ENCODE measurements around the gene MFAP3L.
"Not testable (repeated sequence)": the region's sequence is repeated elsewhere in the genome, so short reads cannot be mapped to it uniquely, and the experiment has no call there.

MFAP3L gene

GRCh38 chr4:170026253-170027021 lies at the start of gene MFAP3L:
Gene MFAP3L (minus strand): TSS chr4:170026395. CDS start chr4:170005877, 20,518 bp downstream.
- DNase-seq (ENCODE audit: low read depth, low spot score): peak; percentile 68

GRCh38 chr4:170071196-170071595 lies 45.0 kb upstream of the MFAP3L start:
- no peak for DNase-seq (ENCODE audit: low read depth, low spot score)

- no peak for DNase-seq (ENCODE audit: low read depth, low spot score)
Observed at GRCh38 chr4:170068438-170069128, 42.4 kb upstream of the MFAP3L start.

- DNase-seq (ENCODE audit: low read depth, low spot score): no peak
Observed at GRCh38 chr4:170059421-170059820, 33.2 kb upstream of the MFAP3L start.

- DNase-seq (ENCODE audit: low read depth, low spot score): no peak
Observed at GRCh38 chr4:170058826-170059225, 32.6 kb upstream of the MFAP3L start.

GRCh38 chr4:170057866-170058265 lies 31.7 kb upstream of the MFAP3L start:
- DNase-seq (ENCODE audit: low read depth, low spot score): no peak

- DNase-seq (ENCODE audit: low read depth, low spot score): no peak
Observed at GRCh38 chr4:170052919-170053318, 26.7 kb upstream of the MFAP3L start.

GRCh38 chr4:170051402-170051801 lies 25.2 kb upstream of the MFAP3L start:
- DNase-seq (ENCODE audit: low read depth, low spot score): no peak

- DNase-seq (ENCODE audit: low read depth, low spot score): no peak
Observed at GRCh38 chr4:170049766-170050165, 23.6 kb upstream of the MFAP3L start.

GRCh38 chr4:170047771-170048354 lies 21.7 kb upstream of the MFAP3L start:
- DNase-seq (ENCODE audit: low read depth, low spot score): peak; percentile 43

- DNase-seq (ENCODE audit: low read depth, low spot score): not testable (repeated sequence)
Observed at GRCh38 chr4:170046156-170046555, 20.0 kb upstream of the MFAP3L start.

GRCh38 chr4:170040031-170040680 lies 14.0 kb upstream of the MFAP3L start:
- DNase-seq (ENCODE audit: low read depth, low spot score): no peak

GRCh38 chr4:170038769-170039168 lies 12.6 kb upstream of the MFAP3L start:
- no peak for DNase-seq (ENCODE audit: low read depth, low spot score)

GRCh38 chr4:170038232-170038631 lies 12.0 kb upstream of the MFAP3L start:
- DNase-seq (ENCODE audit: low read depth, low spot score): no peak

- DNase-seq (ENCODE audit: low read depth, low spot score): no peak
Observed at GRCh38 chr4:170037481-170037880, 11.3 kb upstream of the MFAP3L start.

GRCh38 chr4:170035845-170036244 lies 9.7 kb upstream of the MFAP3L start:
- DNase-seq (ENCODE audit: low read depth, low spot score): no peak

- no peak for DNase-seq (ENCODE audit: low read depth, low spot score)
Observed at GRCh38 chr4:170035231-170035630, 9.0 kb upstream of the MFAP3L start.

GRCh38 chr4:170033999-170034398 lies 7.8 kb upstream of the MFAP3L start:
- no peak for DNase-seq (ENCODE audit: low read depth, low spot score)

- DNase-seq (ENCODE audit: low read depth, low spot score): no peak
Observed at GRCh38 chr4:170030121-170030520, 3.9 kb upstream of the MFAP3L start.

- DNase-seq (ENCODE audit: low read depth, low spot score): peak; percentile 92
Observed at GRCh38 chr4:170027181-170027829, 1.1 kb upstream of the MFAP3L start.

- DNase-seq (ENCODE audit: low read depth, low spot score): no peak
Observed at GRCh38 chr4:170025523-170026252, 507 bp downstream of the MFAP3L start.

All from smooth muscle cell of the brain vasculature (primary cell).